ENCODE measurements around the gene TRMT61A. TPM values are rescaled to one million over a fixed set of nuclear protein-coding genes. Genes with fewer than 3 reads are reported as not detected.

The TRMT61A gene
- total and polyA plus RNA-seq, 10 of the 15 experiments (the other 5 are each of a cell fraction or from before 2014, with no cell fraction given), result 0.11 to 21.9 (median 11.4) TPM

DNA sequence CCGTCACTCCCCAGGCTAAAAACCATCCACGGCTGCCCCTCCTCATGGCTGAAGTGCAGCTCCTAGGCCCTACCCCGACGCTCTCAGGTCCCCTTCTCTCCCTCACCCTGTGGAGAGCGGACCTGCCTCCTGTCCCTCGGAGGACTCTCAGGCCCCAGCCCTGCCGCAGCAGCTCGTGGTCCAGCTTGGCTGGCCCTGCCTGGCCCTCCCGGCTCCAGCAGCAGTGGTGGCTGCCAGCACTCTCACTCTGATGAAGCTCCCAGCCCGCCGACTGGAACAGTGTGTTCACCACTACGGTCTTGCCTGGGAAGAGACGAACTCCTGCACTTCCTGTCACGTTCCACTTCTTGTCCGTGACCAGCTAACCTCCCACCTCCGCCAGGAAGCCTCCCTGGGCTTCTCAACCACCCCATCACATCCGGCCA, 22.4 kb downstream of the TRMT61A start:
- ATAC-seq, result no peak
- no peak overlapping the region for H3K27ac ChIP-seq (ENCODE audit: control insufficient read depth, insufficient read depth)
- no peaks in the 10 kb centered on the region for H3K36me3 ChIP-seq (ENCODE audit: control insufficient read depth in 2 of 2, insufficient read depth in 2 of 2, low read length in 1 of 2)
- ChIA-PET CTCF (interaction anchor here (1.3 kb wide), 1 partner anchor 20 kb away, joined by 4 read pairs; no protein-coding TSS in a partner anchor), RAD21 (ENCODE audit: unreplicated experiment) (interaction anchor here (0.6 to 1.5 kb wide), 2 partner anchors 29 to 154 kb away, joined by 3 to 5 read pairs; partner anchors contain the start of gene CKB), POLR2A (no interaction called here), SMC1A (ENCODE audit: uncharacterized antibody, unreplicated experiment) (interaction anchor here (1.5 kb wide), 1 partner anchor 33 kb away, joined by 4 read pairs; no protein-coding TSS in a partner anchor)
- no peak for FAIRE-seq
- no peaks in the 10 kb centered on the region for H3K9me3 ChIP-seq (replicated peaks; ENCODE audit: control insufficient read depth, insufficient read depth, low read length)
- TF ChIP-seq PML (IDR thresholded peaks at IDR 0.05; ENCODE audit: low read length), result no peak
- no peak for TF ChIP-seq SMAD1 (IDR thresholded peaks at IDR 0.05; ENCODE audit: low read depth, partially characterized antibody)
- TF ChIP-seq RB1 (IDR thresholded peaks at IDR 0.05; ENCODE audit: borderline replicate concordance), result no peak
- no peak for TF ChIP-seq NFYA (IDR thresholded peaks at IDR 0.05; ENCODE audit: borderline replicate concordance, low read depth, low read length)
- TF ChIP-seq GABPA (IDR thresholded peaks at IDR 0.05; ENCODE audit: low read depth), result no peak
- no peak for TF ChIP-seq JUND (IDR thresholded peaks at IDR 0.05; ENCODE audit: low read depth, low read length)
- no peak for TF ChIP-seq SREBF2 (IDR thresholded peaks at IDR 0.05; ENCODE audit: low read length)
- H4K20me1 ChIP-seq (ENCODE audit: control insufficient read depth, insufficient read depth), result no peaks in the 10 kb centered on the region
- no TSS peak for BruUV-seq (replicated peaks)
- H2AFZ ChIP-seq (ENCODE audit: control insufficient read depth, low read depth, low read length), result no peak overlapping the region
- H3K4me1 ChIP-seq (ENCODE audit: control insufficient read depth, insufficient read depth, low read length), result no peaks in the 10 kb centered on the region
- intact Hi-C loops (cut with micrococcal nuclease; ENCODE audit: unreplicated experiment), result no loop called here
- no peaks in the 10 kb centered on the region for H3K27me3 ChIP-seq (replicated peaks in 1 of 2; ENCODE audit: control insufficient read depth in 2 of 2, insufficient read depth in 2 of 2, low read length in 1 of 2)
- no peak overlapping the region for H3K4me3 ChIP-seq
- H3K9ac ChIP-seq (ENCODE audit: control insufficient read depth, insufficient read depth, low read length), result no peak overlapping the region
- WGBS (ENCODE audit: insufficient coverage, insufficient replicate concordance, low lambda C conversion rate, missing lambda C conversion rate), result 84% methylated on average over 12 of the region's 17 CpGs
- DNase-seq (ENCODE audit: low read depth, low spot score), result no peak
- H3K79me2 ChIP-seq (ENCODE audit: control insufficient read depth, insufficient read depth, low read length), result no peaks in the 10 kb centered on the region
- in situ Hi-C loops (cut with MboI), result no loop called here
- no peak overlapping the region for H3K4me2 ChIP-seq (ENCODE audit: control insufficient read depth, insufficient read depth)
